ENCODE data around the gene CACNA2D3.

DNA sequence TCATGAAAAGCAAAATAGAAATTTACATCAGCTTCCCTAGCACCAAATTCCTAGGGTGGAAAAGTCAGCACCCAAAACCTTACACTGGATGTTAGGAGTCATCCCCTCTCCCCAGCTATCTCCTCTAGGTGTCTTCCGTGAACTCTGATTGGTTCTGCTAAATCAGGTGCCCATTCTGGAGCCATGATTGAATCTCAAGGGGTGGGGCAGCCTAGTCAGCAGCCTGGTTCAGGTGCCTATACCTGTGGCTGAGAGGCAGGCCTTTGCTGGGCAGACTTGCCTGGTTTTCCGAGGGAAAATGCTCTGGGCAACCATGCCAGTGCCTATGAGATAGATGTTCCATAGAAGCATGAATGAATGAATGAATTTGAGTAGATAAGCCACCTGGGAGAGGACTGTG lies 468.8 kb downstream of the CACNA2D3 start:
- TF ChIP-seq, protein P1, sequence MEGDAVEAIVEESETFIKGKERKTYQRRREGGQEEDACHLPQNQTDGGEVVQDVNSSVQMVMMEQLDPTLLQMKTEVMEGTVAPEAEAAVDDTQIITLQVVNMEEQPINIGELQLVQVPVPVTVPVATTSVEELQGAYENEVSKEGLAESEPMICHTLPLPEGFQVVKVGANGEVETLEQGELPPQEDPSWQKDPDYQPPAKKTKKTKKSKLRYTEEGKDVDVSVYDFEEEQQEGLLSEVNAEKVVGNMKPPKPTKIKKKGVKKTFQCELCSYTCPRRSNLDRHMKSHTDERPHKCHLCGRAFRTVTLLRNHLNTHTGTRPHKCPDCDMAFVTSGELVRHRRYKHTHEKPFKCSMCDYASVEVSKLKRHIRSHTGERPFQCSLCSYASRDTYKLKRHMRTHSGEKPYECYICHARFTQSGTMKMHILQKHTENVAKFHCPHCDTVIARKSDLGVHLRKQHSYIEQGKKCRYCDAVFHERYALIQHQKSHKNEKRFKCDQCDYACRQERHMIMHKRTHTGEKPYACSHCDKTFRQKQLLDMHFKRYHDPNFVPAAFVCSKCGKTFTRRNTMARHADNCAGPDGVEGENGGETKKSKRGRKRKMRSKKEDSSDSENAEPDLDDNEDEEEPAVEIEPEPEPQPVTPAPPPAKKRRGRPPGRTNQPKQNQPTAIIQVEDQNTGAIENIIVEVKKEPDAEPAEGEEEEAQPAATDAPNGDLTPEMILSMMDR (IDR thresholded peaks at IDR 0.05) = no peak
- no peak for TF ChIP-seq ESRRA (IDR thresholded peaks at IDR 0.05; ENCODE audit: borderline replicate concordance, low read length)
- no peak for TF ChIP-seq SREBF2 (IDR thresholded peaks at IDR 0.05)
- TF ChIP-seq NPAS2 (CRISPR knock-in tag; IDR thresholded peaks at IDR 0.05; ENCODE audit: borderline replicate concordance) = no peak
- no peak for TF ChIP-seq MAZ (IDR thresholded peaks at IDR 0.05; ENCODE audit: borderline replicate concordance, low read depth, low read length)
- no peak for TF ChIP-seq CEBPB (IDR thresholded peaks at IDR 0.05)
- TF ChIP-seq, protein P2, sequence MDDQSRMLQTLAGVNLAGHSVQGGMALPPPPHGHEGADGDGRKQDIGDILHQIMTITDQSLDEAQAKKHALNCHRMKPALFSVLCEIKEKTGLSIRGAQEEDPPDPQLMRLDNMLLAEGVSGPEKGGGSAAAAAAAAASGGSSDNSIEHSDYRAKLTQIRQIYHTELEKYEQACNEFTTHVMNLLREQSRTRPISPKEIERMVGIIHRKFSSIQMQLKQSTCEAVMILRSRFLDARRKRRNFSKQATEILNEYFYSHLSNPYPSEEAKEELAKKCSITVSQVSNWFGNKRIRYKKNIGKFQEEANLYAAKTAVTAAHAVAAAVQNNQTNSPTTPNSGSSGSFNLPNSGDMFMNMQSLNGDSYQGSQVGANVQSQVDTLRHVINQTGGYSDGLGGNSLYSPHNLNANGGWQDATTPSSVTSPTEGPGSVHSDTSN (IDR thresholded peaks at IDR 0.05) = no peak
- TF ChIP-seq ZC3H11A (IDR thresholded peaks at IDR 0.05) = no peak
- TF ChIP-seq POLR2AphosphoS2 (conservative IDR thresholded peaks at IDR 0.05; ENCODE audit: low read length) = no peak
- TF ChIP-seq ZSCAN20 (CRISPR knock-in tag; IDR thresholded peaks at IDR 0.05) = no peak
- TF ChIP-seq, protein P3, sequence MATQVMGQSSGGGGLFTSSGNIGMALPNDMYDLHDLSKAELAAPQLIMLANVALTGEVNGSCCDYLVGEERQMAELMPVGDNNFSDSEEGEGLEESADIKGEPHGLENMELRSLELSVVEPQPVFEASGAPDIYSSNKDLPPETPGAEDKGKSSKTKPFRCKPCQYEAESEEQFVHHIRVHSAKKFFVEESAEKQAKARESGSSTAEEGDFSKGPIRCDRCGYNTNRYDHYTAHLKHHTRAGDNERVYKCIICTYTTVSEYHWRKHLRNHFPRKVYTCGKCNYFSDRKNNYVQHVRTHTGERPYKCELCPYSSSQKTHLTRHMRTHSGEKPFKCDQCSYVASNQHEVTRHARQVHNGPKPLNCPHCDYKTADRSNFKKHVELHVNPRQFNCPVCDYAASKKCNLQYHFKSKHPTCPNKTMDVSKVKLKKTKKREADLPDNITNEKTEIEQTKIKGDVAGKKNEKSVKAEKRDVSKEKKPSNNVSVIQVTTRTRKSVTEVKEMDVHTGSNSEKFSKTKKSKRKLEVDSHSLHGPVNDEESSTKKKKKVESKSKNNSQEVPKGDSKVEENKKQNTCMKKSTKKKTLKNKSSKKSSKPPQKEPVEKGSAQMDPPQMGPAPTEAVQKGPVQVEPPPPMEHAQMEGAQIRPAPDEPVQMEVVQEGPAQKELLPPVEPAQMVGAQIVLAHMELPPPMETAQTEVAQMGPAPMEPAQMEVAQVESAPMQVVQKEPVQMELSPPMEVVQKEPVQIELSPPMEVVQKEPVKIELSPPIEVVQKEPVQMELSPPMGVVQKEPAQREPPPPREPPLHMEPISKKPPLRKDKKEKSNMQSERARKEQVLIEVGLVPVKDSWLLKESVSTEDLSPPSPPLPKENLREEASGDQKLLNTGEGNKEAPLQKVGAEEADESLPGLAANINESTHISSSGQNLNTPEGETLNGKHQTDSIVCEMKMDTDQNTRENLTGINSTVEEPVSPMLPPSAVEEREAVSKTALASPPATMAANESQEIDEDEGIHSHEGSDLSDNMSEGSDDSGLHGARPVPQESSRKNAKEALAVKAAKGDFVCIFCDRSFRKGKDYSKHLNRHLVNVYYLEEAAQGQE (IDR thresholded peaks at IDR 0.05) = no peak
- TF ChIP-seq SMC3 (IDR thresholded peaks at IDR 0.05) = no peak
- no peak for TF ChIP-seq NFE2L2 (conservative IDR thresholded peaks at IDR 0.05; ENCODE audit: low read length)

All from A549 (cell line).